ENCODE results near the gene C6orf120.

GRCh38 chr6:169684056-169684455 is 17.9 kb upstream of the C6orf120 start:
- TF ChIP-seq EZH2 (IDR thresholded peaks at IDR 0.05; ENCODE audit: borderline replicate concordance, low read length) (no peak), CTCF (conservative IDR thresholded peaks at IDR 0.05 in 1 of 2, IDR thresholded peaks at IDR 0.05 in 1 of 2; ENCODE audit: extremely low read depth in 1 of 2, insufficient read depth in 1 of 2, low read depth in 1 of 2, low read length in 2 of 2) (no peak)
